NCI-H524 (cell line): Measurements from ENCODE around the gene PLXNA2.

Experiments used
- DNase-seq, 2 experiments: peaks; one replicate each; lab custom pipeline; 2025; lab: John Stamatoyannopoulos, UW

PLXNA2 gene

GRCh38 chr1:208068407-208068806 is 175.8 kb downstream of the PLXNA2 start:
- no peak for DNase-seq

DNA sequence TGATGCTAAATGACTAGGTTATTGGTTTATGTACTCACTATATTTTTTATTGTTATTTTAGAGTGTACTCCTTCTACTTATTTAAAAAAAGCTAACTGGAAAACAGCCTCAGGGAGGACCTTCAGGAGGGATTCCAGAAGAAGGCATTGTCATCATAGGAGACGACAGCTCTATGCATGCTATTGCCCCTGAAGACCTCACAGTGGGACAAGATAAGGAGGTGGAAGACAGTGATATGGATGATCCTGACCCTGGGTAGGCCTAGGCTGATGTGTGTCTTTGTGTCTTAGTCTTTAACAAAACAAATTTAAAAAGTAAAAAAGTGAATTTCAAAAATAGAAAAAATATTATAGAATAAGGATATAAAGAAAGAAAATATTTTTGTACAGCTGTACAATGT is 177.6 kb downstream of the PLXNA2 start:
- DNase-seq, result no peak

DNA sequence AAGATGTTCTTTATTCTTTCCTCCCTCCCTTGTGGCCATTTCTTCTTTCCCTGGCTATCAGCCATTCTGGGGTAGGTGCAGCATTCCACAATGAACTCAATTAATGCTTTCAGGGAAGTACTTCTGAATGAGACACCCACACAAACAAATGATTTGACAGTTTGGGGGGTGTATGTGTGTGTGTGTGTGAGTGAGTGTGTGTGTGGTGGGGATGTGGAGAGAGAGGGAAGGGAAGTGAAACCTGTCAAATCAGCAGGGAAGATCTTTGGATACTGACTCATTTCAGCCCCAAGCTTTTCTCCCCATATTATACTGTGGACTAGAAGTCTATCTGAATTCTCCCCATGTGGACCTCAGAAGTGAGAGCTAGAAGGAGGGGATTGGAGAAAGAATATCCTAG is 178.3 kb downstream of the PLXNA2 start:
- no peak for DNase-seq

DNA sequence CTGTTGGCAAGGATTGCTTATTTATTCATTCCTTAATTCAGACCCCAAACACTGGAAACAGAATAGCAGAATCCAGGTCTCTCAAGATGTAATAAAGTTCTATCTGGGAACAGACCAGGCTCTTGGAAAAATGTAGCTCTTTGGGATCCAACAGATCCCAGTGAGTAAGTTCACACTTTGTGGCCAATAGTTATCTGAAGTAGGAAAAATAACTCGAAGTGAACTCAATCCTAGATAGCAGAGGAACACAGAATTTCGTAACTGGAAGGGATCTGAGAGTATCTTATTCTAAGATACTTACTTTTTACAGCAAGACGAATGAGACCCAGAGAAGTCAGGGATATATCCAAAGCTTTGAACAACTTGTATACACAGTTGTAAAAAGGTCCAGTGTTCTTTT is 182.6 kb downstream of the PLXNA2 start:
- no peak for DNase-seq

DNA sequence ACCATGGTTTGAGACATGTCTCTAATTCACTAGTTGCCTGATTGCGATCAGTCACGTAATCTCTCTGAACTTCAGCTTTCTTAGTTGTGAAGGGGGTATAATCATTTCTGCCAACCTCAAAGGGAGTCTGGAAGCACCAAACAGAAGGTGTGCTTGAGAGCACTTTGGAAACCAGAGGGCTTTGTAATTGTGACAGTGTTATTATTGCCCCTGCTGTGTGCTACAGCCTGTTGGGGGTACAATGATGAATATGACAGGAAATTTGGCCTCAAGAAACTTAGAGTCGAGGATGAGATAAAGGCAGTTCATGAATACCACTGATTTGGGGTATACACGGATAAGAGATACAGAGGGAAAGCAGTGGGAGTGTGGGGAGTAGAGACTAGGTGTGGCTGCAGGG is 183.1 kb downstream of the PLXNA2 start:
- no peak for DNase-seq

DNA sequence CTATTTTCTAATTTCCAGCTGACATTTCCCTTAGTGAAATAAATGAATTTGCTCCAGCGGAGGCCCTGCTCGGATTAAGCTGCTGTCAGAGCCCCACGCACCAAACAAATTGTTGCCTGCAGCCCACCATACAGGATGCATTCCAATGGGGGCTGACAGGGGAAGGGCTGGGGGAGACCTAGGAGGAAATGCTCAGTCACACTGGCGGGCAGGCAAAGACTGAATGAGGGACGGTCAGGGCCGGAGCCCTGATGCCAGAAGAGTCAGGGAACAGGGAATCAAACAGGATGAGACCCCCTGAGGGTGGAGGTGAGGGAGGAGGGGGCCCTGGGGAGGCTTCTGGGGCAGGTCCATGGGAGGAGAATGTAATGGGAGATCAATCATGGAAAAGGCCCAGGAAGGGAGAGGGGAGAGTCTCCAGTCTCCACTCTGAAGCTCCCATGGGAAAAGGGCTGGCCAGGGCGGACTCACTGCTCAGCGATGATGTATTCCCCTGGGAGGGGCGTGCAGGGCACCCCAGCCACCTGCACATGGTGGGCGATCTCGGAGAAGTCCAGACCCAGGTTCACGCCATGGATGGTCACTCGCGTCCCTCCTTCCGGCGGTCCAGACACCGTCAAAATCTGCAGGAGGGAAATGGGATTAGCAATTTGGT is 183.8 kb downstream of the PLXNA2 start:
- no peak for DNase-seq

- DNase-seq, result no peak
Measured at GRCh38 chr1:208059409-208060001, 184.7 kb downstream of the PLXNA2 start.

GRCh38 chr1:208058756-208059155 is 185.4 kb downstream of the PLXNA2 start:
- DNase-seq, result no peak

- no peak for DNase-seq
Measured at GRCh38 chr1:208058267-208058666, 185.9 kb downstream of the PLXNA2 start.

GRCh38 chr1:208057056-208057455 is 187.1 kb downstream of the PLXNA2 start:
- no peak for DNase-seq

GRCh38 chr1:208055535-208055934 is 188.6 kb downstream of the PLXNA2 start:
- no peak for DNase-seq

- DNase-seq, result no peak
Measured at GRCh38 chr1:208054911-208055379, 189.2 kb downstream of the PLXNA2 start.

DNA sequence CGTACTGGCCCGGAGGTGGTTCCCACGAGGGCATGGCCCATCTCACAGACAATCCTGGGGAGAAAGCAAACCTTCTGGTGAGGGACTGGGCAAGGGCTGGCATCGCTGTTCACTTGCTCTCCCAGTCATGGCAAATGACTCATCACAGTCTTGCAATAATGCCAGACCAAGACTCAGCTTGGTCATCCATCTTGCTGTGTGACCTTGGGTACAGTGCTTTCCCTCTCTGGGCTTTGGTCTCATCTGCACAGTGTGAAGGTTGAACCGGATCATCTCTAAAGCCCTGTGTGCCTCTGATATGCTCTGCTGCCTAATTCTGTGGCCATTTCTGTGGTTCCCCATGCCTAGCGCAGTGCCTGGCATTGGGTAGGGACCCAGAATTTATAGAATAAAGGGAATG is 189.7 kb downstream of the PLXNA2 start:
- DNase-seq, result no peak

GRCh38 chr1:208053661-208054060 is 190.5 kb downstream of the PLXNA2 start:
- DNase-seq, result no peak

DNA sequence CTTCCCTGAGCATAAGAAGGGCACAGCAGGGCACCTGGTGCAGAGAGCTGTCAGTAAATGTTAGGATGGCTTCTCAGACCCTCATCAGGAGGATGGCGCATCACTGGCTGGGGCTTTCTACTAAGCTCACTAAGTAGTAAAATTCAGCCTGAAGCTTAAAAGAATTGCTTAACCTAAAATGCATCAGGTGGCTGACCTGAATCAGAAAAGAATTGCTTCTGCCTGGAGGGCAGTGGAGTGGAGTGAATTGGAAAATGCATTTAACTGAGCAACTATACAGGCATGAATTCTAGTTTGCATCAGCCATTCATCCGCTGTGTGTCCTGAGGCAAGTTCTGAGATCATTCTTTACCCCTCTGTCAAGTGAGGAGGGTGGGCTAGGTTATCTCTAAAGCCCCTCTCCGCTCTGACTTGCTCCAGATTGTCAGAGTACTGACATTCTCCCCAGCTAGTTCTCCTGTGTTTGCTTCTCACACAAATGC is 191.2 kb downstream of the PLXNA2 start:
- no peak for DNase-seq

- DNase-seq, result no peak
Measured at GRCh38 chr1:208052135-208052534, 192.0 kb downstream of the PLXNA2 start.

- no peak for DNase-seq
Measured at GRCh38 chr1:208051651-208052050, 192.5 kb downstream of the PLXNA2 start.

GRCh38 chr1:208048904-208049303 is 195.3 kb downstream of the PLXNA2 start:
- no peak for DNase-seq

DNA sequence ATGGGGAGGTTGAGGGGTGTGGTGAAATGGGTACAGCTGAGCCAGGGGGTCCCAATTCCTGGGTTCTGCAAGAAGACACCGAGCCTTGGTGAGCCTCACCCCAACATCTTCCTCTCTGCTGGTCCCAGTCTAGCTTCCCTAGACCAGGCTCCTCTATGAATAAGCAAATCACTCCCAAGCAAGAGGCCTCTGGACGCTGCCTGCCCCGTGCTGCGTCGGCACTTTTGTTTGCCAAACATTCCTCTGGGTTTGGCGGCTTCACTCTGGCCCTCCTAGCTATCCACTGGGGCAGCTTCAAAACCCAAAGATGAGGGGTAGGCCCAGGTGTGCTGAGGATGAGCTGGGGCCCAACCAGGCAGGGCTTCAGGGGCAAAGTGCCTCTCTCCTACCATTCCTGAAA is 196.2 kb downstream of the PLXNA2 start:
- DNase-seq, result no peak

DNA sequence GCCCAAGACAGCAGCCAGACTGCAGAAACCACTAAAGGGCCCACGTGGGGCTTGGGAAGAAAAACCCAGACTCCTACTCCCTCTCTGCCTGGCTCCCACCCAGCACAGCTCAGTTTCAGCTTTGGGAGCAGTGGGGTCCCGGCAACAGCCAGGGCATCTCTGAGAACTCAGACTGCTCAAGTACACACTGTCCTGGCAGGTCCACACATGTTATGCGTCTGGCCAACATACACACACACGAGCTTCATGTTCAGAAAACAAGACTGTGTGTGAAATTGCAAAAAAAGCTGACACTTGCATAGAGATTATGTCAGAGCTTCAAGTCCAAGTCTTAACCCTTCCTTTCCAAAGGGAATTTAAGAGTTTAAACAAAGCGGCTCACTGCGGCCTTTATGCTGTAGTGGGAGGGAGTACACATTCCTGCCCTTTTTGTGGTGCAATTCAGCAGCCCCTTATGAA is 196.7 kb downstream of the PLXNA2 start:
- DNase-seq, result no peak

GRCh38 chr1:208045463-208046260 is 198.5 kb downstream of the PLXNA2 start:
- DNase-seq, result no peak

DNA sequence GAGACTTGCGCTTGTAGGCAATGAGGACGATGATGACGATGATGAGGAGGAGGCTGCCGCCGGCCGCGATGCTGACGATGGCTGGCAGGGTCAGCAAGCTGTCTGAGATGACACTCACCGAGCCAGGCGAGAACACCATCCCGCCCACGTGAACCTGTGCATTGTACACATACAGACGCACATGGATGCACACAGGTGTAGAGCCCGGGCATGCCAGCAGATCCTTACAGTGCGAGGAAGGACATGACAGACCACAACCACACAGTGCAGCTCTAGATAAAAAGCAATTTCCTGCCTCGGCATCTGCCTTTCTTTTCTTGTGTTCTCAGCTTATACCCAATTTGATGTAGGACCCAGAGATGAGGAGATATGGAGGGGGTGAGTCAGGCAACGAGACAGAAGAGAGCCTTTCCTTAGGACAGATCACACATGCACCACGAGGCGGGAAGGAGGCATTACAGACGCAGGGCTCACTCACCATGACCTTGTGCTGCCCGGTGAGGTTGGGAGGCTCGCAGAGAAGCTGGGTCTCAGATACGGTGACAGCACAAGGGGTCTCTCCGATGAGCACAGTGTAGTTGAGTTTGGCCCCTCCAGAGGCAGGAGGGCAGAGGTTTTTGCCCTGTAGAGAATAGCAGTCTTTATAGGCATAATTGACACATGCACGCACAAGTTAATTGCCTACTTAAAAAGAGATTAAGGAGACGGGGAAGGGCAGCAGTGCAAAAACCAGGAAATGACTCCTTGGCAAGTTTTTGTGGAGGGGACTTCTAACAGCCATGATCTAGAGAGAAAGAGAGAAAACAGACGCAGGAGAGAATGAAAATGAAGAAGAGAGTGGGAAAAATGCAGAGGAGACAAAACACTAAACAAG is 199.4 kb downstream of the PLXNA2 start:
- DNase-seq, result peak; percentile 28 to 36
